ENCODE results near the gene FAM124A.

FAM124A gene

GRCh38 chr13:51221108-51221507, 1.1 kb upstream of the FAM124A start:
- DNase-seq: no peak

GRCh38 chr13:51221674-51222036, 543 bp upstream of the FAM124A start:
- no peak for DNase-seq

GRCh38 chr13:51222686-51223559, 725 bp downstream of the FAM124A start:
- no peak for DNase-seq

- no peak for DNase-seq
Observed at GRCh38 chr13:51223560-51224270, 1.5 kb downstream of the FAM124A start.

GRCh38 chr13:51225029-51225428, 2.8 kb downstream of the FAM124A start:
- DNase-seq: no peak

- no peak for DNase-seq
Observed at GRCh38 chr13:51227404-51227803, 5.2 kb downstream of the FAM124A start.

- DNase-seq: no peak
Observed at GRCh38 chr13:51229101-51229719, 7.0 kb downstream of the FAM124A start.

GRCh38 chr13:51229731-51230130, 7.5 kb downstream of the FAM124A start:
- DNase-seq: no peak

GRCh38 chr13:51230477-51231105, 8.4 kb downstream of the FAM124A start:
- DNase-seq: no peak

GRCh38 chr13:51231456-51231855, 9.3 kb downstream of the FAM124A start:
- DNase-seq: no peak

GRCh38 chr13:51232328-51232727, 10.1 kb downstream of the FAM124A start:
- no peak for DNase-seq

- no peak for DNase-seq
Observed at GRCh38 chr13:51233117-51233826, 11.1 kb downstream of the FAM124A start.

- no peak for DNase-seq
Observed at GRCh38 chr13:51234676-51235075, 12.5 kb downstream of the FAM124A start.

- DNase-seq: no peak
Observed at GRCh38 chr13:51235186-51235585, 13.0 kb downstream of the FAM124A start.

GRCh38 chr13:51235756-51236490, 13.7 kb downstream of the FAM124A start:
- no peak for DNase-seq

- no peak for DNase-seq
Observed at GRCh38 chr13:51236491-51236792, 14.2 kb downstream of the FAM124A start.

GRCh38 chr13:51237386-51237785, 15.2 kb downstream of the FAM124A start:
- no peak for DNase-seq

- DNase-seq: no peak
Observed at GRCh38 chr13:51237887-51238286, 15.7 kb downstream of the FAM124A start.

- DNase-seq: no peak
Observed at GRCh38 chr13:51240178-51240577, 18.0 kb downstream of the FAM124A start.

GRCh38 chr13:51240958-51241357, 18.8 kb downstream of the FAM124A start:
- no peak for DNase-seq

- DNase-seq: peak in 1 of 2 donors; percentile 48
Observed at GRCh38 chr13:51241720-51242119, 19.5 kb downstream of the FAM124A start.

- DNase-seq: no peak
Observed at GRCh38 chr13:51243227-51243626, 21.0 kb downstream of the FAM124A start.

All from CD4-positive, alpha-beta T cell treated with Interleukin-4 for 1 hour (primary cell).